GM23338 (cell line): ENCODE results near the gene HEXB. TPM values are rescaled to one million over a fixed set of nuclear protein-coding genes. Genes with fewer than 3 reads are reported as not detected.

Experiments
- ATAC-seq: fragments of 200-7000 bp; cut with Tn5 transposase; 3 replicates; pipeline ENCODE4 v1.9.1; 2020
- DNase-seq: peaks from one replicate; pipeline ENCODE4 v3.0.0-alpha.2; 2015; ENCODE audit warnings: low spot score
- H2AFZ ChIP-seq: fragments of 200-600 bp; sonication (generic); 2 replicates; pipeline ENCODE4 v1.8.0; 2016; ENCODE audit warnings: antibody characterized with exemption, mild to moderate bottlenecking, moderate library complexity
- H3F3A ChIP-seq: fragments of 200-600 bp; sonication (generic); replicated peaks from 2 replicates; pipeline ENCODE4 v1.8.0; 2017; ENCODE audit warnings: antibody characterized with exemption, mixed run types, low read depth
- H3K27ac ChIP-seq: fragments of 200-600 bp; sonication (generic); 2 replicates; pipeline ENCODE4 v1.6.1; 2016; ENCODE audit warnings: low read depth
- H3K27me3 ChIP-seq: fragments of 200-600 bp; sonication (generic); 2 replicates; pipeline ENCODE4 v1.8.0; 2016; ENCODE audit warnings: mild to moderate bottlenecking, mixed run types, moderate library complexity; ENCODE audit not compliant: insufficient read depth
- H3K36me3 ChIP-seq: fragments of 200-600 bp; sonication (generic); 2 replicates; pipeline ENCODE4 v1.8.0; 2016; ENCODE audit warnings: mild to moderate bottlenecking; ENCODE audit not compliant: insufficient read depth
- H3K4me1 ChIP-seq: fragments of 200-600 bp; sonication (generic); 2 replicates; pipeline ENCODE4 v1.8.0; 2016; ENCODE audit warnings: mild to moderate bottlenecking, moderate library complexity; ENCODE audit not compliant: insufficient read depth
- H3K4me2 ChIP-seq: fragments of 200-600 bp; sonication (generic); 2 replicates; pipeline ENCODE4 v1.7.1; 2017; ENCODE audit warnings: mixed run types
- H3K4me3 ChIP-seq: fragments of 200-600 bp; sonication (generic); 2 replicates; pipeline ENCODE4 v1.6.1; 2016; ENCODE audit warnings: mixed run types
- H3K79me2 ChIP-seq: fragments of 200-600 bp; sonication (generic); replicated peaks from 2 replicates; pipeline ENCODE4 v1.8.0; 2017; ENCODE audit warnings: mild to moderate bottlenecking; ENCODE audit not compliant: insufficient read depth
- H3K9me2 ChIP-seq: fragments of 200-600 bp; sonication (generic); 2 replicates; pipeline ENCODE4 v1.8.0; 2017; ENCODE audit not compliant: insufficient read depth
- H4K20me1 ChIP-seq: fragments of 200-600 bp; sonication (generic); replicated peaks from 2 replicates; pipeline ENCODE4 v1.8.0; 2017; ENCODE audit warnings: mild to moderate bottlenecking; ENCODE audit not compliant: insufficient read depth
- H3K27ac Mint-ChIP-seq: 2 replicates; pipeline ENCODE4 v1.8.0; 2020; ENCODE audit warnings: inconsistent platforms, mild to moderate bottlenecking, moderate library complexity, mixed read lengths
- H3K27me3 Mint-ChIP-seq: 3 replicates; pipeline ENCODE4 v1.8.0; 2022; ENCODE audit warnings: low read depth, mild to moderate bottlenecking, moderate library complexity, mixed read lengths, inconsistent platforms; ENCODE audit not compliant: insufficient read depth, poor library complexity
- H3K36me3 Mint-ChIP-seq: 3 replicates; pipeline ENCODE4 v1.8.0; 2021; ENCODE audit warnings: low read depth, mild to moderate bottlenecking, inconsistent platforms, moderate library complexity, mixed read lengths
- H3K4me1 Mint-ChIP-seq: 3 replicates; pipeline ENCODE4 v1.8.0; 2020; ENCODE audit warnings: mild to moderate bottlenecking, inconsistent platforms, mixed read lengths
- H3K4me3 Mint-ChIP-seq: 3 replicates; pipeline ENCODE4 v1.8.0; 2021; ENCODE audit warnings: moderate library complexity, mild to moderate bottlenecking, inconsistent platforms, mixed read lengths
- H3K9me3 Mint-ChIP-seq: 3 replicates; pipeline ENCODE4 v1.8.0; 2020; ENCODE audit warnings: moderate library complexity, mild to moderate bottlenecking, inconsistent platforms, mixed read lengths
- JUNB ChIP-seq: IDR thresholded peaks from one replicate; pipeline ENCODE4 v1.6.1; 2016; ENCODE audit warnings: antibody characterized with exemption; ENCODE audit not compliant: unreplicated experiment
- NANOG ChIP-seq: IDR thresholded peaks from 2 replicates; pipeline ENCODE4 v1.6.1; 2016; ENCODE audit warnings: antibody characterized with exemption, borderline replicate concordance
- polyA plus RNA-seq: library from polyadenylated mRNA; unstranded; fragments of >200 nt; fragmentation: Nextera tagmentation; extraction: Ambion mirVana; gene quantifications from 2 replicates; pipeline ENCODE4 v1.2.1, GENCODE V29; 2016
- small RNA-seq: library from RNA; depleted of rRNA; stranded (forward); fragments of <200 nt; gene quantifications from one replicate; pipeline ENCODE3, GENCODE V24; 2014; ENCODE audit warnings: low replicate concordance
- total RNA-seq: library from RNA; depleted of rRNA; stranded (reverse); fragments of >200 nt; shearing (Covaris generic); gene quantifications from 2 replicates; pipeline ENCODE4 v1.2.3, GENCODE V29; 2014; rRNA removed
- TF ChIP-seq, protein P1 (sequence below): IDR thresholded peaks from 2 replicates; pipeline ENCODE4 v1.6.1; 2016; ENCODE audit warnings: antibody characterized with exemption

Gene HEXB
- total and polyA plus RNA-seq, 2 experiments from 2014 or later = 49.2 to 70.8 TPM

DNA sequence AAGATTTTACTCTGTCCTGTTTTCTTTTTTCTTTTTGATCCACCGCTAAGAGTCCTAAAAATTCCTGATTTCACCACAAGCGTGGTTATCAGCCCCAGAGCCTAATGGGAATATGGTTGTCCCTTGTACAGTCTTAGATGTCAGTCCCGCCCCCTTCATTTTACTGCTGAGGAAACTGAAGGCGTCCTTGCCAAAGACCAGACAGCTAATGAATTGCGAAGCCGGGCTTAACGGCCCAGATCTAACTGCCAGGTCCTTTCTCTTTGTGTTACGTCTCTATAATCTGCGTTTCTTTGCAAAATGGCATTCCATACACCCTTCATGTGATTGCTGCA is 82.5 kb downstream of the HEXB start:
- Mint-ChIP-seq H3K4me1 (peaks cover 11% of the 10 kb centered on the region), H3K27me3 (peaks cover 6% of the 10 kb centered on the region), H3K27ac (peak overlapping the region; percentile 96), H3K9me3 (no peaks in the 10 kb centered on the region), H3K36me3 (peaks cover 41% of the 10 kb centered on the region), H3K4me3 (peak overlapping the region; percentile 100)
- DNase-seq (peak; percentile 47), ATAC-seq (peak; percentile 26)
- Histone ChIP-seq H3K27ac (no peak overlapping the region), H3K27me3 (no peaks in the 10 kb centered on the region), H3K4me2 (peak overlapping the region; percentile 92), H3K9me2 (no peaks in the 10 kb centered on the region), H3K36me3 (peaks cover 32% of the 10 kb centered on the region), H4K20me1 (peaks cover 3% of the 10 kb centered on the region; the same call in 1 of the 2 replicates), H3K4me1 (peaks cover 5% of the 10 kb centered on the region), H3K79me2 (peaks cover 54% of the 10 kb centered on the region), H3F3A (peaks cover 8% of the 10 kb centered on the region), H3K4me3 (peak overlapping the region; percentile 99), H2AFZ (peak overlapping the region; percentile 95)
- TF ChIP-seq NANOG (no peak), JUNB (no peak)
- TF ChIP-seq, protein P1, sequence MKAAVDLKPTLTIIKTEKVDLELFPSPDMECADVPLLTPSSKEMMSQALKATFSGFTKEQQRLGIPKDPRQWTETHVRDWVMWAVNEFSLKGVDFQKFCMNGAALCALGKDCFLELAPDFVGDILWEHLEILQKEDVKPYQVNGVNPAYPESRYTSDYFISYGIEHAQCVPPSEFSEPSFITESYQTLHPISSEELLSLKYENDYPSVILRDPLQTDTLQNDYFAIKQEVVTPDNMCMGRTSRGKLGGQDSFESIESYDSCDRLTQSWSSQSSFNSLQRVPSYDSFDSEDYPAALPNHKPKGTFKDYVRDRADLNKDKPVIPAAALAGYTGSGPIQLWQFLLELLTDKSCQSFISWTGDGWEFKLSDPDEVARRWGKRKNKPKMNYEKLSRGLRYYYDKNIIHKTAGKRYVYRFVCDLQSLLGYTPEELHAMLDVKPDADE = no peak

Small RNA genes lying within 50 kb of the gene (small RNA-seq; reads per million reads assigned to genes)
- gene RNU6-658P = not detected

Other genes with a start within 250 kb of the HEXB start
- gene ENC1, start 44.5 kb upstream of the HEXB start, total RNA-seq = 16.3 and 27.9 TPM in 2 replicates
- 7.1 and 8.2 TPM in 2 replicates for gene ENC1, start 44.5 kb upstream of the HEXB start, polyA plus RNA-seq
- gene GFM2, start 81.9 kb downstream of the HEXB start, total RNA-seq = 50.1 and 50.8 TPM in 2 replicates
- gene GFM2, start 81.9 kb downstream of the HEXB start, polyA plus RNA-seq = 26.6 and 28.5 TPM in 2 replicates
- gene NSA2, start 82.0 kb downstream of the HEXB start, total RNA-seq = 103 and 115 TPM in 2 replicates
- gene NSA2, start 82.0 kb downstream of the HEXB start, polyA plus RNA-seq = 244 and 259 TPM in 2 replicates
- 78.7 and 97.7 TPM in 2 replicates for gene FAM169A, start 181.2 kb downstream of the HEXB start, total RNA-seq
- 12.2 and 16.9 TPM in 2 replicates for gene FAM169A, start 181.2 kb downstream of the HEXB start, polyA plus RNA-seq